ENCODE measurements around the gene SRGAP3.

SRGAP3 gene

DNA sequence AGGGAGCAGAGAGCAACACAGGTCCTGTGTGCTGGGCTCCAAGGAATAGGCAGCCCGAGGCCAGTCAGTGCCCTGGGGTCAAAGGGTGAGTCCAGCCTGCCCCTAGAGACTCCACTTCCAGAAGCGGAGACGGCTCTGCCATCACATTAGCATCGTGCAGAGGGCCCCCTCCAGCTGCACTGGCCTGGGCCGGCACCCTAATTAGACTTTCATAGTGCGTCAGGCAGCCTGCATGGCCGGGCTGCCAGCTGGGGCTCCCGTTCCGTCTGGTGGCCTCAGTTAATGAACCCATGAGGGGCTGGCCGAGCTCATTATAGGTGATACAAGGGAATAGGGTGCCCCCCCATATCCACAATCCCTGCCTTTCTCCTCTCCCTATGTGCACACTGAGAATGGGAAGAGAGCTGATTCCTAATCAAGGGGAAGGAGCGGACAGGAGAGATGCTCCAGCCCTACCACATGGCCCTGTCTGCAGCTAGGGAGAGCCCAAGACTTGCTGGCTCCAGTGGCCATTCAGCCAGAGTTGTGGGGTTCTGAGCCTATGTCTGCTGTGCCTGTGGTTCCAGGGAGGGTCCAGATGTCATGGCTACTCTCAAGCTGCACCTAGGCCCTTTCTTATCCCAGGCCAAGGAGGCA is 128.0 kb downstream of the SRGAP3 start:
- in situ Hi-C loops (cut with MboI; ENCODE audit: low sequenced_read_pairs): no loop called here

DNA sequence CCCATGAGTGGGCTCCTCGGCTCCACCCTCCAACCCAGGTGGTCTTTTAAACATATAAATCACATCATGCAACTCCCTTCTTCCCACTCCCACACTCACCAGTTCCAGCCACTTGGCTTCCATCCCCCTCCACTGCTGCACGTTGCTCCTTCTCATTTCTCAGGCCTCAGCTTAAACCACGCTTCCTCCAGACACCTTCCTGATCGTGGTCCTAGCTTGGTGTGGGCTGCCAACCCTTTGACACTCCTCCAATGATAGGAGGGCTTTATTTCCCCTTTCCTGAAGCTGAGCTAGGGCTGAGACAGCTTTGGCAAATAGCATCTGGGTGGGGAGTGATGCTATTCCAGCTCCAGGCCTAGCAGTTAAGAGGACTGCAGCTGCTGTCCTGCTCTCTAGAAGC is 130.1 kb downstream of the SRGAP3 start:
- in situ Hi-C loops (cut with MboI; ENCODE audit: low sequenced_read_pairs): no loop called here

GRCh38 chr3:9118222-9118621 is 131.2 kb downstream of the SRGAP3 start:
- in situ Hi-C loops (cut with MboI; ENCODE audit: low sequenced_read_pairs): no loop called here

DNA sequence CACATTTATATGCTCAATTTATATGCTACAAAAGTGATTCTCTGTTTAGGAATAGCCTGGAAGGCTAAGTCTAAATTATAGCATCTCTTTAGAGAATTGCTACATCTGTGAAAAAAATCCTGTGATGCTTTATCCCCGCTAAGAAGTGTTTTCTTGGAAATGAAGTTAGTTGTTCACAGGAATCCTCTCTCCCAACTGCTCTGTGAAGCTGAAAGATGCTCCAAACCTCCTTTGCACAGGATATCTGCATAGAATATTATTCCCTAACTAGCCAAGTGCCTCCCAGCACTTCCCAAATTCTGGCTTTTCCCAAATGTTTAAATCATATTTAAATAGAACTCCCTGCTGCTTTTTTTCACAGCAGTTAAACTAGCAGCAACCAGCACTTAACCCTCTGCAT is 132.2 kb downstream of the SRGAP3 start:
- in situ Hi-C loops (cut with MboI; ENCODE audit: low sequenced_read_pairs): no loop called here

GRCh38 chr3:9116336-9116735 is 133.1 kb downstream of the SRGAP3 start:
- in situ Hi-C loops (cut with MboI; ENCODE audit: low sequenced_read_pairs): no loop called here

DNA sequence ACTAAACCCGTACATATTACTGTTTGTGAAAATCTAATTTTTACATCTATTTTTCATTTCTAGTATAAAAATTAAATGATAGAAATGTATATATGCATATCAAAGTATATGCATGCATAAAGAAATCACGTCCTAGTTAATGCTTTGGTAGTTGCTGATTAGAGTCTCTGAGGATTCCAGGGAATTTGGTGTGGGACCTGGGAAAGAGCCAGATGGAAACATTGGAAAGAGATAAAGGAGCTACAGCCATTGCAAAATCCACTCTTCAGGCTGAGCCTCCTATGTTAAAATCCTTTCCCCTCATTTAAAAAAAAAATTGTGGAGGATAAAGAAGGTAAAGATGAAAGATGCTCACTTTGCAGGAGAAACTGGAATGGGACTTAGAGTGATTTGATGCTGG is 134.1 kb downstream of the SRGAP3 start:
- in situ Hi-C loops (cut with MboI; ENCODE audit: low sequenced_read_pairs): no loop called here

GRCh38 chr3:9113040-9113439 is 136.4 kb downstream of the SRGAP3 start:
- in situ Hi-C loops (cut with MboI; ENCODE audit: low sequenced_read_pairs): no loop called here

GRCh38 chr3:9111866-9112265 is 137.6 kb downstream of the SRGAP3 start:
- in situ Hi-C loops (cut with MboI; ENCODE audit: low sequenced_read_pairs): no loop called here

DNA sequence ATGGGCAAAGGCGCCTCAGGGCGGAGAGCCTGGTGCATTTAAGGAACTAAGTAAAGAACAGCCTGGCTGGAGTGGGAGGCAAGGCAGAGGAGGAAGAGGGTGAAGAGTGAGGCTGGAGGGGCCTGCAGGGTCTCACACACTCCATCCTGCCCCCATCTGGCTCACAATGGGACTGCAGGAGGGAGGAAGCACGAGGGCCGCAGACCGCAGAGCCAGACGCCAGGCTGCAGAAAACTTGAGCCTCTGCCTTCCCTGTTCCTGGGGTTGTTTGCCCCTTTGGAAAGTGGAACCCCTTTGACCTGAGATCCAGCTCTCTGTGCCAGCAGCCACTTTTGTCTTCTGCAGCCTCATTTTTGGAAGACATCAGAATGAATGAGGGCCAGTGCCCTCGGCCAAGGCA is 138.0 kb downstream of the SRGAP3 start:
- in situ Hi-C loops (cut with MboI; ENCODE audit: low sequenced_read_pairs): no loop called here

GRCh38 chr3:9110802-9111201 is 138.6 kb downstream of the SRGAP3 start:
- in situ Hi-C loops (cut with MboI; ENCODE audit: low sequenced_read_pairs): no loop called here

- in situ Hi-C loops (cut with MboI; ENCODE audit: low sequenced_read_pairs): no loop called here
Observed at GRCh38 chr3:9110316-9110715, 139.1 kb downstream of the SRGAP3 start.

- in situ Hi-C loops (cut with MboI; ENCODE audit: low sequenced_read_pairs): no loop called here
Observed at GRCh38 chr3:9109568-9109914, 139.9 kb downstream of the SRGAP3 start.

DNA sequence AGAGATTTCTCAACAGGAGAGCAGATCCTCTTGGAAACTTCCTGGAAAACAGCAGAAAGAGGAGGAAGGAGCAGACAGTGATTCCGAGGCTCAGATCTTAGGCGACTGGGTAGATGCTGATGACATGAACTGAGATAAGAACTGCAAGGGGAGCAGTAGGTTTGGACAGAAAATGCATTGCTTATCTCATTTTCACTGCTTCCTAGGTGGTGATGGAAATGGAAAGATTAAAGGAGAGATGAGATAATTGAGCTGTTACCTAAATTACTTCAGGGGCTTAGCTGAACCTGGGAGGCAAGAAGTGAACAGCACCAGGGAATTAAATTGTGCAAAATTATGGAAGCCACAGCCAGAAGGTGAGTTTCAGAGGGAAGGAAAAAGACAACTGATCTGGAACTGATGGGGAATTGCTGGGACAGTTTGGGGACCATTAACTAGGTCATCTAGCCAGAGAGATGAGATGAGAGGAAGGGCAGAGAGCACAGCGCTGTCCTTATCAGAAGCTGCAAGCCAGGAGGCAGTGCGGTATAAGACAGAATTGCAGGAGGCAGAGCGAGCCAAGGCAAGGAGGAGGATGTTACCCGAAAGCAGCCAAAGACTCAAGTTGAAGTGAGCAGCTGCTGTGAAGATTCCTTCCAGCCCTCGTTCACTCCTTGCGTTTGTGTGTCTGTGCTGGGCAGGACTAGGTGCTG is 140.4 kb downstream of the SRGAP3 start:
- in situ Hi-C loops (cut with MboI; ENCODE audit: low sequenced_read_pairs): no loop called here

DNA sequence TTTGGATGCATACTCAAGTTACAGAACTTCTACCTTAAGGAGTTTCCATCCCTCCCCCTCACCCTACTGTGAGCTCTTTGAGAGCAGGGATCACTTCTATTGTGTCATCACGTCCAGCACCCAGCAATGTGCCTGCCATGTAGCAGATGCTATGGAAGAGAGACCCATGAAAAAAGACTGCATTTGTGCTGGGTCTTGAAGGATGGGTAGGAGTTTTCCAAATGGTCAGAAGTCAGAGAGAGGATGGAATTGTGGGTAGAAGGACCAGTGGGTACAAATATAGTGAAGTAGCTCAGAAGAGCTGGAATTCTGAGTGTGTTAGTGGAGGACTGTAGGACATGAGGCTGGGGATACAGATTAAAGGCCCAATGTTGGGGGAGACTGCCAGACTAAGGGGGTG is 141.7 kb downstream of the SRGAP3 start:
- in situ Hi-C loops (cut with MboI; ENCODE audit: low sequenced_read_pairs): no loop called here

GRCh38 chr3:9105421-9105820 is 144.0 kb downstream of the SRGAP3 start:
- in situ Hi-C loops (cut with MboI; ENCODE audit: low sequenced_read_pairs): no loop called here

GRCh38 chr3:9104121-9104520 is 145.3 kb downstream of the SRGAP3 start:
- in situ Hi-C loops (cut with MboI; ENCODE audit: low sequenced_read_pairs): no loop called here

- in situ Hi-C loops (cut with MboI; ENCODE audit: low sequenced_read_pairs): no loop called here
Observed at GRCh38 chr3:9102240-9102981, 147.0 kb downstream of the SRGAP3 start.

GRCh38 chr3:9101286-9101685 is 148.2 kb downstream of the SRGAP3 start:
- in situ Hi-C loops (cut with MboI; ENCODE audit: low sequenced_read_pairs): no loop called here

DNA sequence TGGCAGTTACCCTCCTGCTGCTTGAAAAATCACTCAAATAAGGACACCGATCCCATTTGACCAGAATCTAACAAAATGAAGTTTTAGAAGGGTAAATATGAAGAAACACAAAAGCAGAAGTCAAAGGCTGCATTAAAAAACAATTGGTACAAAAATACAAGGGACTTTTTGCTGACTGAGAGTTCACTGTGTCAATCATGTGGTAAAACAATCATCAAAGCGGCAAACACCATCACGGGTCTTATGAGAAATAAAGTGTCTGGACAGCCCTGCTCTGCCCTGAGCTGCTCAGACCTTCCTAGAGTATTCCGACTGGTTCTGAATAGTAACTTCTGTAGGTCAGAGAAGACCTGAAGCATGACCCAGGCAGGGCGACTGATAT is 148.9 kb downstream of the SRGAP3 start:
- in situ Hi-C loops (cut with MboI; ENCODE audit: low sequenced_read_pairs): no loop called here

GRCh38 chr3:9099702-9100512 is 149.5 kb downstream of the SRGAP3 start:
- in situ Hi-C loops (cut with MboI; ENCODE audit: low sequenced_read_pairs): no loop called here
